Thymus (tissue), 11 donors: Measurements from ENCODE around the gene ZDHHC14. TPM values are rescaled to one million over a fixed set of nuclear protein-coding genes. Genes with fewer than 3 reads are reported as not detected.

Experiments
- DNase-seq, 9 donors: peaks; one replicate each; pipeline ENCODE4 v3.0.0-alpha.2; 2013; ENCODE audit warnings: low spot score in 9 of 9, low read depth in 6 of 9, missing footprints in 1 of 9
- H3K27ac ChIP-seq, 2 donors: one replicate each; pipeline ENCODE4 v1.5.1; 2013; ENCODE audit warnings: control low read depth in 1 of 2, low read depth in 1 of 2, low read length in 1 of 2, mild to moderate bottlenecking in 1 of 2, moderate library complexity in 1 of 2
- H3K27me3 ChIP-seq, 2 donors: one replicate each; pipeline ENCODE4 v1.5.1; 2013; ENCODE audit warnings: low read length in 1 of 2; ENCODE audit not compliant: control insufficient read depth in 2 of 2, insufficient read depth in 1 of 2
- H3K36me3 ChIP-seq, 2 donors: one replicate each; pipeline ENCODE4 v1.5.1; 2013; ENCODE audit warnings: low read length in 1 of 2, mild to moderate bottlenecking in 1 of 2, moderate library complexity in 1 of 2; ENCODE audit not compliant: control insufficient read depth in 2 of 2, insufficient read depth in 2 of 2
- H3K4me1 ChIP-seq, 2 donors: one replicate each; pipeline ENCODE4 v1.5.1; 2013; ENCODE audit warnings: low read length in 2 of 2; ENCODE audit not compliant: control insufficient read depth in 2 of 2, insufficient read depth in 2 of 2
- H3K4me3 ChIP-seq, 2 donors: one replicate each; pipeline ENCODE4 v1.5.1; 2013; ENCODE audit warnings: low read length in 2 of 2, control low read depth in 1 of 2, mild to moderate bottlenecking in 1 of 2
- H3K9me3 ChIP-seq, 2 donors: one replicate each; pipeline ENCODE4 v1.5.1; 2013; ENCODE audit warnings: low read length in 1 of 2, mild to moderate bottlenecking in 1 of 2; ENCODE audit not compliant: control insufficient read depth in 2 of 2, insufficient read depth in 1 of 2
- WGBS: extraction: QIAGEN DNeasy Blood & Tissue Kit; methylation state at CpG from one replicate; pipeline ENCODE4 v1.1.7; 2013; 5-methylcytosine and 5-hydroxymethylcytosine counted together
- polyA plus RNA-seq: library from polyadenylated mRNA; stranded (reverse); fragments of 200-250 nt; gene quantifications from one replicate; pipeline ENCODE4 v1.2.3, GENCODE V29; 2013
- total RNA-seq: library from RNA; stranded (reverse); fragments of 120-200 nt; gene quantifications from one replicate; pipeline ENCODE4 v1.2.4, GENCODE V29; 2013
- donor health status: healthy.

ZDHHC14 gene
- total and polyA plus RNA-seq, 2 donors = 3.4 to 7.5 TPM

DNA sequence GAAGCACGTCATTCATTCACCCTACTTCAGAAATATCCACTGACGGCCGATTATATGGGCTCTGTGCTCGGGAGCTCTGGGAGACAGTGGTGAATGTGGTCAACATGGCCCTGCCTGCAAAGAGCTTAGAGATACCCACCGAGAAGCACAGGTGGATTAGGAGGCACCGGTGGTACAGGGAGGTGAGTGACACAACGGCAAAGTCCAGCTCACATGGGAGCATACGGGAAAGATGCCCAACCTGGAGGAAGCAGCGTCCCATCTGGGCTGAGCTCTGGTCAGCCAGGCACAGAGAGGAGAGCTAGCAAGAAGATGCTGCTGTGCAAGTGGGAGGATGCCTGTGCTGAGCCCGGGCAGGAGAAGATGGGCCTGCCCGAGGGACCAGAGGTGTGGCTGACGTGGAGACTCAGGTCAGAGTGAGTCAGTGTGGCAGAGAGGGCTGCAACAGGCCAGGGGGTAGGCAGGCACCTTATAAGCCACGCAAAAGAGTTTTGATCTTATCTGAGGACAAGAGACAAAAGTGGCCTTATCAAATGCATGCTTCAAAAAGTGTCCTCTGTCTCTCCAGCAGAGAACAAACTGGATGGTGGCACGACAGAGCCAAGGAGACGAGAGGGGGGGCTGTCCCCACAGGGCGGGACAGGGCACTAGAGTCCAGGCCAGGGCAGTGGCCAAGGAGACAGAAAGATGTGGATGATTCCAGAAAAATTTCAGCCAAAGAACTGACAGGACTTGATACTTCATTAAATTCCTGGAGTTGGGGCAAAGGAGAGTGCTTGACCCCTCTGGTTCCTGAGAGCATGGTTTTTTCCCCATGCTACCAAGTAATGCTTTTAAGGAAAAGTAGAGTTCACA lies 227.5 kb downstream of the ZDHHC14 start:
- DNase-seq = no peak
- Histone ChIP-seq H3K27ac (no peak overlapping the region), H3K4me3 (no peak overlapping the region), H3K36me3 (no peaks in the 10 kb centered on the region), H3K9me3 (no peaks in the 10 kb centered on the region), H3K27me3 (no peaks in the 10 kb centered on the region), H3K4me1 (peaks cover 4 to 10% of the 10 kb centered on the region in 2 donors)
- WGBS = 97% methylated on average over 16 of the region's 16 CpGs

DNA sequence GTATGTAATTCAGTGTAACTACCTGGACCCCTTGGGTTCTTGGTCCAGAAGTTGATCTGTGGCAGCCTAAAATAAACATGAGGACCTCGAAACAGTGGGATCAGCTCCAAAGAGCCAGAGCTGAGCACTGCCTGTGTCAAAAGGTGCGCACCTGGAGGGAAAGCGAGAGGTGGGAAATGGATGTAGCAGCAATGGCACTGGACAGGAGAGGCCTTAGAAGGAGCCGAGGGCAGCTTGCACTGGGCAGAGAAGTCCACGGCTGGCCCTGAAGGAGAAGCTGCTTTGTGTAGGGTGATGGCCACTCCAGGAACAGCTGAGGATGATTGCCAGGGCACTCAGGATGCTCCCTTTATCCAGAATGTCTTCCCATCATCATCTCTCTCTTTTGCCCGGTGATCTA lies 228.1 kb downstream of the ZDHHC14 start:
- Histone ChIP-seq H3K4me3 (no peak overlapping the region), H3K27me3 (no peaks in the 10 kb centered on the region), H3K36me3 (no peaks in the 10 kb centered on the region), H3K9me3 (no peaks in the 10 kb centered on the region), H3K27ac (no peak overlapping the region), H3K4me1 (peaks cover 4 to 10% of the 10 kb centered on the region in 2 donors)
- 98% methylated on average over 6 of the region's 6 CpGs for WGBS
- no peak for DNase-seq

DNA sequence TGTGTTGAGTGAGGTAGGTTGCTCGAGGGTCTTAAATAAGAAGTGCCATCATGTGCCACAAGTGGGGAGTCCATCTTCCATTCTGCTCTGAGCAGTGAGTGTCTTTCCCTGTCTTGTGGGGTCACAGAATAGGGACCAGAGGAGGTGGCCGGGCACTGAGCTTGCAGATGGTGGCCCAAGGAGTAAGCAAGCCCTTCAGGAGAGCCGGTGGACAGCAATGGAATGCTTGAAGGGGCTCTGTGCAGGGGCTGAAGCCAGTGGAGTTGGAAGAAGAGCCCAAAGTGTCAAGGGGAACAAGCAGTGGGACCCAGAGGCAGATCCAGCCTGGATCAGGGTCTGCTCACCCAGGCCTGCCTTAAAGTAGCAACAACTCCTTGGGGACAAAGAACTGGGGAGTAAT lies 228.6 kb downstream of the ZDHHC14 start:
- no peak overlapping the region for H3K4me3 ChIP-seq
- 98% methylated on average over 3 of the region's 3 CpGs for WGBS
- H3K4me1 ChIP-seq = peaks cover 4 to 10% of the 10 kb centered on the region in 2 donors
- H3K27me3 ChIP-seq = no peaks in the 10 kb centered on the region
- H3K36me3 ChIP-seq = no peaks in the 10 kb centered on the region
- H3K9me3 ChIP-seq = no peaks in the 10 kb centered on the region
- no peak overlapping the region for H3K27ac ChIP-seq
- no peak for DNase-seq

DNA sequence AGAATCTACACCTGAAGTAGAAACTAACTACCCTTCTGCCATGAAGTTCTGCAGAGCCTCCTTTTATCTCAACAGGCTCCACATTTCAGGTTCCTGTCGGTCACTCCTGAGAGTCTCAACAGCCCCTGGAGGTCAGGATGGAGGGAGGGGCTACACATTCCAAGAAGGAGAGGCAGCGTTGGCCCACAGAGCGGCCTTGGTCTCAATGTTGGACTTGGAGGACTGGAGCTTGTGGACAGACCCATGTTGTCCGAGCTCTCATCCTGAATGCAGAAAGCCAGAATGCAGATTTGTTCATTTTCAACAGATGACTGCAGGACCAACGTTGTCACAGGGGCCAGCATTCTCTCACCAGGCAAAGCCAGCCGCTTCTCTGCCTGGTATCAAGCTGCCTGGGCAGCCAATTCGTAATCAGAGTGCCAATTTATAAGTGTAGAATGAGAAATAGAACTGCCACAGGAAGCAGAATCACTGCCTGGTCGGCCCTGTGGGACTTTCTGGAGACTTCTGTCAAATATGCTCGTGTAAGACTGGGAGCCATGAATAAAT lies 229.5 kb downstream of the ZDHHC14 start:
- 96% methylated on average over 9 of the region's 9 CpGs for WGBS
- Histone ChIP-seq H3K4me1 (peaks cover 4 to 10% of the 10 kb centered on the region in 2 donors), H3K27ac (no peak overlapping the region), H3K9me3 (no peaks in the 10 kb centered on the region), H3K27me3 (no peaks in the 10 kb centered on the region), H3K4me3 (no peak overlapping the region), H3K36me3 (no peaks in the 10 kb centered on the region)
- no peak for DNase-seq

DNA sequence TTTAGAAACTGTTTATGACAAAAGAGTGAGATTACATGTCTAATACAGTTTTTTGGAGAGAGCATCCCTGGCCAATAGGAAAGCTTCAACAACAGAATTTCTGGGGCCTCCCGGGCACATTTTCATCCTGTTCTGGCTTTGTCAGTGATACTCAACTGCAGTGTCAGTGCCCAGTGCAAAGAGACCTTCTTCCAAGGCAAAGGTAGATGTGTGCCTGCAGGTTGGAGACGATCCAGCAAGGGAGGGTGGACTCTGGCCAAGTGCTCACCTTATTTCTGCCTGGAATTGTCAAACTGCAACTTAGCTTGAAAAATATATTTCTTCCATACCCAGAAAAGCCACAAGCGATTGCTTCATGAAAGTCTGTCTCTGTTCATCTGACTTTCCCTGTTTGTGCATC lies 230.4 kb downstream of the ZDHHC14 start:
- H3K9me3 ChIP-seq = no peaks in the 10 kb centered on the region
- H3K27ac ChIP-seq = no peak overlapping the region
- H3K27me3 ChIP-seq = no peaks in the 10 kb centered on the region
- 94% methylated on average over 3 of the region's 3 CpGs for WGBS
- DNase-seq = no peak
- no peak overlapping the region for H3K4me3 ChIP-seq
- no peaks in the 10 kb centered on the region for H3K36me3 ChIP-seq
- peaks cover 4 to 10% of the 10 kb centered on the region in 2 donors for H3K4me1 ChIP-seq

DNA sequence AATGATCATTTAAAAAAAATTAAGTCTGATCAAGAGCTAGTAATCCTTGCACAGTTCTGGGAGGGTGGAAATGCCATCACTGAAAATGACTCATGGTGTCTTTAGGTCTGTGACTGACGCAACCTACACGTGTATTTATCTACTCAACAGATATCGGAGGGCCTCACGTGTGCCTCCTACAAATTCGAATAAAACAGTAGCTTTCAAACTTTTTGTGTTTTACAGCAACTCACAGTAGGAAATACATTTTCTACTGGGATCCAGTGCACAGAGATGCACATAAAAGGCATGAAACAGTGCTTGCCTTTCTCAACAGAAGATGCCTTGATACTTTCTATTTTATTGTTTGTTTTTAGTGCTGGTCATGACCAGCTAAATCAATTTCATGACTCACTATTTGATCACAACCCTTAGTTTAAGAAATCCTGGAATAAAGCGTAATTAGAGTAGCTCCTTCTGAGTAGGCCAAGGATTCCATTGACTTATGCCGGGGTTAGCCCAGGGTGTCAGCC lies 232.1 kb downstream of the ZDHHC14 start:
- Histone ChIP-seq H3K27me3 (no peaks in the 10 kb centered on the region), H3K4me3 (no peak overlapping the region), H3K27ac (no peak overlapping the region), H3K36me3 (no peaks in the 10 kb centered on the region), H3K4me1 (peaks cover 0 to 3% of the 10 kb centered on the region in 2 donors), H3K9me3 (no peaks in the 10 kb centered on the region)
- WGBS = 98% methylated on average over 7 of the region's 7 CpGs
- no peak for DNase-seq

DNA sequence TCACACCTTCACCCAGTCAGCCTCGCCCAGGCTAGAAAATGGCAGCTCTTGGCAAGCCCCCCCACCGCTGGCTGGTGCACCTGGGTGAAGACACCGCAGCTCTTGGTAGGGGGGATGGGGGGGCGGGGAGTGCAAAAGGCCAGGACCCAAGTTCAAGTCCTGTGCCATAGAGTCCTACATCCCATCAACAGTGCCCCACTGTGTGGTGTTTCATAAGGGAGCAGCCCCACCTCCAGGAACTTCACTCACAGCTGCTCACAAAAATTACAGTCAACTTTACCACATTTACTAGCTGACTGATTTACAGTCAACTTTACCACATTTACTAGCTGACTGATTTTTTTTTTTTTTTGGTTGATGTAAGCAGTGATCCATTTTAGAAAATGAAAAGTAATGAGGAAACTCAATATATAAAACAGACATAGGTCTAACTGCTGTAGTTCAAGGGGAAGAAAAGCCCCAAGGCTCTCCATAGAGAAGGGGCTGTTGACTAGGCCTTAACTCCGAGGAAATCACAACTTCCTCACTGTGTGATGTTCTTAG lies 233.1 kb downstream of the ZDHHC14 start:
- H3K9me3 ChIP-seq = no peaks in the 10 kb centered on the region
- no peak overlapping the region for H3K27ac ChIP-seq
- H3K36me3 ChIP-seq = no peaks in the 10 kb centered on the region
- 93% methylated on average over 5 of the region's 5 CpGs for WGBS
- H3K4me3 ChIP-seq = no peak overlapping the region
- no peaks in the 10 kb centered on the region for H3K4me1 ChIP-seq
- no peaks in the 10 kb centered on the region for H3K27me3 ChIP-seq
- peak in 1 of 9 donors; percentile 27 for DNase-seq

DNA sequence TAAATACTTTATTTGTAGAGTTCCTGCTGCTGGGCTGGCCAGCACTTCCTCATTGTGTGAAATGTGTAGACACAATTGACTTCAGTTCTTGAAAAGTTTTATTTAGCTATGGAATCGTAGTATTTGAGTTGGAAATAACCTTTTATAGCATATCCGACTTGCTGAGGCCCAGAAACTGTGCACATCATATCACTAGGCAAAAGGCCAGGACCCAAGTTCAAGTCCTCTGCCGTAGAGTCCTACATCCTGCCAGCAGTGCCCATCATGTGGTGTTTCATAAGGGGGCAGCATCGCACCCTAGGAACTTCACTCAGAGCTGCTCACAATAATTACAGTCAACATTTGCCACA lies 234.4 kb downstream of the ZDHHC14 start:
- no peaks in the 10 kb centered on the region for H3K4me1 ChIP-seq
- no peak overlapping the region for H3K4me3 ChIP-seq
- no peaks in the 10 kb centered on the region for H3K9me3 ChIP-seq
- WGBS = 65% methylated on average over 4 of the region's 4 CpGs
- H3K36me3 ChIP-seq = no peaks in the 10 kb centered on the region
- peak in 1 of 9 donors; percentile 25 for DNase-seq
- no peak overlapping the region for H3K27ac ChIP-seq
- H3K27me3 ChIP-seq = no peaks in the 10 kb centered on the region

DNA sequence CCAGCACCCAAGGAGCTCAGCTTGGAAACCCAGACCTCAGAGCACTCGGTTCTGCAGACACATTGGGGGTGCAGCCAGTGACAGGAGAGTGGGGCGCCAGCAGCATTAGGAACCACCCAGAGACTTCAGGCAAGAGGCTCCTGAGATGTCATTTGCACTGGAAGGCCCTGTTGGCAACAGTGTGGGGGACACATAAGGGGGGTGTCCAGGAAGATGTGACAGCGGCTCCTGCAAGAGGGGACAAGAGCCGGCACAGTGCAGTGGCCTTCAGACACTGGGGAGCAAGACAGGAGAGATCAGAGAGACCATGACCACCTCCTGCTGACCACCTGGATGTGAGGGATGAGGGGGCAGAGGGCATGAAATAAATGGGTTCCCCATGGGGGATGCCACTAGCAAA lies 235.0 kb downstream of the ZDHHC14 start:
- no peak for DNase-seq
- H3K27me3 ChIP-seq = no peaks in the 10 kb centered on the region
- H3K4me3 ChIP-seq = no peak overlapping the region
- 97% methylated on average over 4 of the region's 4 CpGs for WGBS
- H3K9me3 ChIP-seq = no peaks in the 10 kb centered on the region
- H3K4me1 ChIP-seq = no peaks in the 10 kb centered on the region
- H3K27ac ChIP-seq = no peak overlapping the region
- no peaks in the 10 kb centered on the region for H3K36me3 ChIP-seq
